Neutrophil (primary cell): ENCODE results near the gene CD160.
"Not testable (repeated sequence)": the region's sequence is repeated elsewhere in the genome, so short reads cannot be mapped to it uniquely, and the experiment has no call there.

Source experiments
- H3K27ac ChIP-seq: fragments of 200-600 bp; sonication (generic); 2 replicates; pipeline ENCODE4 v1.5.1; 2016; ENCODE audit warnings: mild to moderate bottlenecking, moderate library complexity
- H3K27me3 ChIP-seq: fragments of 200-600 bp; sonication (generic); 2 replicates; pipeline ENCODE4 v1.6.0; 2016; ENCODE audit warnings: mild to moderate bottlenecking
- H3K36me3 ChIP-seq: fragments of 200-600 bp; sonication (generic); 2 replicates; pipeline ENCODE4 v1.5.1; 2017
- H3K4me1 ChIP-seq, 2 experiments: fragments of 200-600 bp in 1 of 2; sonication (generic) in 1 of 2; 1 replicate in 1 of 2; 2 replicates in 1 of 2; pipeline versions ENCODE4 v1.5.1 to v1.6.1; 2013 to 2016; ENCODE audit warnings: low read depth in 1 of 2, low read length in 1 of 2, mild to moderate bottlenecking in 1 of 2, moderate library complexity in 1 of 2; ENCODE audit not compliant: control insufficient read depth in 1 of 2, insufficient read depth in 1 of 2
- H3K4me3 ChIP-seq, 2 experiments: fragments of 200-600 bp in 1 of 2; sonication (generic) in 1 of 2; 1 replicate in 1 of 2; 2 replicates in 1 of 2; pipeline ENCODE4 v1.5.1; 2013 to 2016; ENCODE audit warnings: low read depth in 1 of 2, low read length in 1 of 2, mild to moderate bottlenecking in 1 of 2, moderate library complexity in 1 of 2
- H3K9me3 ChIP-seq: fragments of 200-600 bp; sonication (generic); 2 replicates; pipeline ENCODE4 v1.5.1; 2016
- CTCF ChIP-seq: fragments of 200-600 bp; sonication (generic); IDR thresholded peaks from 2 replicates; pipeline ENCODE4 v1.5.1; 2016; ENCODE audit warnings: antibody characterized with exemption

Gene CD160

GRCh38 chr1:145716641-145717345, 2.5 kb upstream of the CD160 start:
- Histone ChIP-seq H3K4me1 (peaks cover 6 to 11% of the 10 kb centered on the region in 2 experiments), H3K9me3 (no peaks in the 10 kb centered on the region), H3K4me3 (no peak overlapping the region), H3K27ac (no peak overlapping the region), H3K36me3 (no peaks in the 10 kb centered on the region), H3K27me3 (peaks cover 23% of the 10 kb centered on the region)
- TF ChIP-seq CTCF = no peak

GRCh38 chr1:145717833-145718232, 1.5 kb upstream of the CD160 start:
- Histone ChIP-seq H3K4me3 (no peak overlapping the region), H3K27ac (no peak overlapping the region), H3K27me3 (peaks cover 29% of the 10 kb centered on the region), H3K4me1 (peaks cover 6 to 11% of the 10 kb centered on the region in 2 experiments), H3K9me3 (no peaks in the 10 kb centered on the region), H3K36me3 (no peaks in the 10 kb centered on the region)
- TF ChIP-seq CTCF = no peak

GRCh38 chr1:145718465-145718864, 834 bp upstream of the CD160 start:
- H3K27ac ChIP-seq, H3K9me3 ChIP-seq, H3K4me3 ChIP-seq, H3K36me3 ChIP-seq: not testable (repeated sequence)
- Histone ChIP-seq H3K4me1 (peaks cover 6 to 11% of the 10 kb centered on the region in 2 experiments), H3K27me3 (peaks cover 29% of the 10 kb centered on the region)

- Histone ChIP-seq H3K27ac (no peak overlapping the region), H3K36me3 (no peaks in the 10 kb centered on the region), H3K4me3 (no peak overlapping the region), H3K4me1 (peaks cover 6 to 11% of the 10 kb centered on the region in 2 experiments), H3K27me3 (peaks cover 29% of the 10 kb centered on the region), H3K9me3 (no peaks in the 10 kb centered on the region)
- no peak for TF ChIP-seq CTCF
Measured at GRCh38 chr1:145720556-145720877, 1.2 kb downstream of the CD160 start.

- Histone ChIP-seq H3K36me3 (no peaks in the 10 kb centered on the region), H3K4me1 (peaks cover 6 to 11% of the 10 kb centered on the region in 2 experiments), H3K9me3 (no peaks in the 10 kb centered on the region), H3K4me3 (peak overlapping the region in 1 of 2 experiments; percentile 34), H3K27me3 (peaks cover 29% of the 10 kb centered on the region), H3K27ac (no peak overlapping the region)
- TF ChIP-seq CTCF = peak; percentile 83
Measured at GRCh38 chr1:145720878-145721671, 1.8 kb downstream of the CD160 start.

- not testable (repeated sequence) for H3K36me3 ChIP-seq, H3K4me1 ChIP-seq, H3K27ac ChIP-seq, H3K9me3 ChIP-seq, H3K4me3 ChIP-seq
- peaks cover 13% of the 10 kb centered on the region for H3K27me3 ChIP-seq
Measured at GRCh38 chr1:145726193-145726592, 6.9 kb downstream of the CD160 start.
